K562 (cell line): ENCODE measurements around the gene IL31RA.

ENCODE experiments used
- ASH1L ChIP-seq: fragments of 450-650 bp; IDR thresholded peaks from 2 replicates; pipeline ENCODE4 v1.6.1; 2018; ENCODE audit warnings: borderline replicate concordance, mild to moderate bottlenecking, low read depth; ENCODE audit not compliant: partially characterized antibody
- ATF3 ChIP-seq, 2 experiments: fragments of 450-650 bp in 1 of 2; sonication (generic) in 1 of 2; formaldehyde crosslinking in 1 of 2; IDR thresholded peaks in 1 of 2; conservative IDR thresholded peaks in 1 of 2; 2 replicates each; pipeline versions ENCODE4 v1.6.1 to v1.8.1; 2016 to 2023; ENCODE audit warnings: mild to moderate bottlenecking in 2 of 2, moderate library complexity in 2 of 2, inconsistent platforms in 1 of 2, missing genetic modification reagents in 1 of 2
- EZH2 ChIP-seq: IDR thresholded peaks from 2 replicates; pipeline ENCODE4 v1.6.1; 2012; ENCODE audit warnings: low read depth, mild to moderate bottlenecking, inconsistent platforms, low read length, borderline replicate concordance
- KAT7 ChIP-seq: sonication (generic); formaldehyde crosslinking; IDR thresholded peaks from 2 replicates; pipeline ENCODE4 v1.8.0; 2022; ENCODE audit warnings: missing genetic modification reagents, mild to moderate bottlenecking, borderline replicate concordance
- MAX ChIP-seq: sonication (generic); formaldehyde crosslinking; IDR thresholded peaks from 2 replicates; pipeline ENCODE4 v1.9.0; 2022; ENCODE audit warnings: mild to moderate bottlenecking, missing genetic modification reagents
- POLR2A ChIP-seq: fragments of 450-650 bp; conservative IDR thresholded peaks from 2 replicates; pipeline ENCODE4 v1.6.1; 2016
- SIN3A ChIP-seq, 2 experiments: fragments of 150-350 bp in 1 of 2; IDR thresholded peaks; 2 replicates each; pipeline ENCODE4 v1.6.1; 2011 to 2016; ENCODE audit warnings: borderline replicate concordance in 2 of 2, low read depth in 2 of 2, low read length in 2 of 2, mild to moderate bottlenecking in 2 of 2, moderate library complexity in 2 of 2; ENCODE audit not compliant: control insufficient read depth in 1 of 2

- TF ChIP-seq KAT7 (CRISPR knock-in tag) (no peak), EZH2 (no peak), MAX (no peak), POLR2A (no peak), SIN3A (IDR thresholded peaks at IDR 0.05; ENCODE audit: borderline replicate concordance in 2 of 2, control insufficient read depth in 1 of 2, low read depth in 2 of 2, low read length in 2 of 2) (no peak), ASH1L (no peak), ATF3 (IDR thresholded peaks at IDR 0.05) (no peak), ATF3 (CRISPR knock-in tag; conservative IDR thresholded peaks at IDR 0.05) (no peak)
These were observed 5.5 kb downstream of the IL31RA start for GRCh38 chr5:55856516-55857246.
